ENCODE measurements around the gene PHF5A. TPM values are rescaled to one million over a fixed set of nuclear protein-coding genes. Genes with fewer than 3 reads are reported as not detected.

Gene PHF5A
- total RNA-seq, 1 donor from 2014 or later, result 88.9 TPM

- Mint-ChIP-seq H3K4me1 (peaks cover 14% of the 10 kb centered on the region), H3K27ac (ENCODE audit: unreplicated experiment) (peak overlapping the region; percentile 97), H3K36me3 (ENCODE audit: low read depth) (no peaks in the 10 kb centered on the region), H3K9me3 (no peaks in the 10 kb centered on the region), H3K27me3 (ENCODE audit: low read depth) (no peaks in the 10 kb centered on the region), H3K4me3 (no peak overlapping the region)
- no peak for DNase-seq (ENCODE audit: low read depth, low spot score)
- TF ChIP-seq, protein P1, sequence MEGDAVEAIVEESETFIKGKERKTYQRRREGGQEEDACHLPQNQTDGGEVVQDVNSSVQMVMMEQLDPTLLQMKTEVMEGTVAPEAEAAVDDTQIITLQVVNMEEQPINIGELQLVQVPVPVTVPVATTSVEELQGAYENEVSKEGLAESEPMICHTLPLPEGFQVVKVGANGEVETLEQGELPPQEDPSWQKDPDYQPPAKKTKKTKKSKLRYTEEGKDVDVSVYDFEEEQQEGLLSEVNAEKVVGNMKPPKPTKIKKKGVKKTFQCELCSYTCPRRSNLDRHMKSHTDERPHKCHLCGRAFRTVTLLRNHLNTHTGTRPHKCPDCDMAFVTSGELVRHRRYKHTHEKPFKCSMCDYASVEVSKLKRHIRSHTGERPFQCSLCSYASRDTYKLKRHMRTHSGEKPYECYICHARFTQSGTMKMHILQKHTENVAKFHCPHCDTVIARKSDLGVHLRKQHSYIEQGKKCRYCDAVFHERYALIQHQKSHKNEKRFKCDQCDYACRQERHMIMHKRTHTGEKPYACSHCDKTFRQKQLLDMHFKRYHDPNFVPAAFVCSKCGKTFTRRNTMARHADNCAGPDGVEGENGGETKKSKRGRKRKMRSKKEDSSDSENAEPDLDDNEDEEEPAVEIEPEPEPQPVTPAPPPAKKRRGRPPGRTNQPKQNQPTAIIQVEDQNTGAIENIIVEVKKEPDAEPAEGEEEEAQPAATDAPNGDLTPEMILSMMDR (conservative IDR thresholded peaks at IDR 0.05), result no peak
These were observed 44.1 kb upstream of the PHF5A start for GRCh38 chr22:41512421-41513194.

DNA sequence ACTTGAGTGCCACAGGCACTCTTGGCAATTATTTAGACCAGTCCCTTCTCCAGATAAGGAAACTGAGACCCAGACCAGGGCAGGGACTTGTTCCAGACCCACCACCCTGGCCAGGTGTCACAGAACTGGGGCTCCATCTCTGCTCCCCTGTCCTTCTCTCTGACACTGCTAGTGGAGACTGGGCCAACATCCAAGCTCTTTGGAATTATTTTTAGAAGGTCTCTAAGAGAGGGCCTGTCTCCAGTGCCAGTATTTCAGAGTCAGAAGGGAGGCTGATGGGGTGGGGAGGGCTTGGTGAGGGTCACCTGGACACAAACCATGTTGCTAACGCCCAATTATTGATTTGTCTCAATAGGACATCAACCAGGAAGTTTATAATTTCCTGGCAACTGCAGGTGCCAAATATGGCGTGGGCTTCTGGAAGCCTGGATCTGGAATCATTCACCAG, 43.1 kb upstream of the PHF5A start:
- Mint-ChIP-seq H3K27ac (ENCODE audit: unreplicated experiment) (no peak overlapping the region), H3K9me3 (no peaks in the 10 kb centered on the region), H3K4me1 (peaks cover 14% of the 10 kb centered on the region), H3K36me3 (ENCODE audit: low read depth) (no peaks in the 10 kb centered on the region), H3K4me3 (no peak overlapping the region), H3K27me3 (ENCODE audit: low read depth) (no peaks in the 10 kb centered on the region)
- DNase-seq (ENCODE audit: low read depth, low spot score), result no peak
- TF ChIP-seq, protein P1 (conservative IDR thresholded peaks at IDR 0.05), result no peak

- H3K36me3 Mint-ChIP-seq (ENCODE audit: low read depth), result no peaks in the 10 kb centered on the region
These were observed 40.3 kb upstream of the PHF5A start for GRCh38 chr22:41508770-41509170.

DNA sequence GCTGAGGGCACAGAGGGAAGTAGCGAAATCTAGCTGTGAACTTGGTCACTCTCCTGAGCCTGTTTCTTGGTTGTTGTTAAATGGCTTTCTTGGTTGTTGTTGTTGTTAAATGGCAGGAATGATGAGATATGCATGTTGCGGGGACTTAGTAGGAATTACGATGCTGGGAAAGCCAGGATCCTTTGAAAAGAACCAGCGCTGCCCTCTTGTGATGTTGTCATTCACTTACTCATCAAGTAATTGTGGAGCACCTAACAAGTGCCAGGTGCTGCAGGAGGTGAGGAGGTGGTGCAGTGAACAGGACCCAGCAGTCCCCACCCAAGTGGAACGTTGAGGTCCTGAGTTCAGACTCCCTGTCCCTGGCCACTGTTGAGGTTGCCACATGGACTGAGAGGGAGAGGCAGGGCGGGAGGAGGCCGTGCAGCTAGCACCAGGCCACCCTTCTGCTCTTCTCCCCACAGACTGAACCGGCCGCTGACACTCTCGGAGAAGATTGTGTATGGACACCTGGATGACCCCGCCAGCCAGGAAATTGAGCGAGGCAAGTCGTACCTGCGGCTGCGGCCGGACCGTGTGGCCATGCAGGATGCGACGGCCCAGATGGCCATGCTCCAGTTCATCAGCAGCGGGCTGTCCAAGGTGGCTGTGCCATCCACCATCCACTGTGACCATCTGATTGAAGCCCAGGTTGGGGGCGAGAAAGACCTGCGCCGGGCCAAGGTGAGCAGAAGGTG, 39.0 kb upstream of the PHF5A start:
- H3K9me3 Mint-ChIP-seq, result no peaks in the 10 kb centered on the region

More at GRCh38 chr22:41508770-41509170, 40.3 kb upstream of the PHF5A start:
- H3K4me1 Mint-ChIP-seq, result peaks cover 14% of the 10 kb centered on the region
- DNase-seq (ENCODE audit: low read depth, low spot score), result no peak
- H3K27me3 Mint-ChIP-seq (ENCODE audit: low read depth), result no peaks in the 10 kb centered on the region
- H3K27ac Mint-ChIP-seq (ENCODE audit: unreplicated experiment), result no peak overlapping the region
- TF ChIP-seq, protein P1 (conservative IDR thresholded peaks at IDR 0.05), result peak; percentile 28
- no peaks in the 10 kb centered on the region for H3K9me3 Mint-ChIP-seq
- no peak overlapping the region for H3K4me3 Mint-ChIP-seq

DNA sequence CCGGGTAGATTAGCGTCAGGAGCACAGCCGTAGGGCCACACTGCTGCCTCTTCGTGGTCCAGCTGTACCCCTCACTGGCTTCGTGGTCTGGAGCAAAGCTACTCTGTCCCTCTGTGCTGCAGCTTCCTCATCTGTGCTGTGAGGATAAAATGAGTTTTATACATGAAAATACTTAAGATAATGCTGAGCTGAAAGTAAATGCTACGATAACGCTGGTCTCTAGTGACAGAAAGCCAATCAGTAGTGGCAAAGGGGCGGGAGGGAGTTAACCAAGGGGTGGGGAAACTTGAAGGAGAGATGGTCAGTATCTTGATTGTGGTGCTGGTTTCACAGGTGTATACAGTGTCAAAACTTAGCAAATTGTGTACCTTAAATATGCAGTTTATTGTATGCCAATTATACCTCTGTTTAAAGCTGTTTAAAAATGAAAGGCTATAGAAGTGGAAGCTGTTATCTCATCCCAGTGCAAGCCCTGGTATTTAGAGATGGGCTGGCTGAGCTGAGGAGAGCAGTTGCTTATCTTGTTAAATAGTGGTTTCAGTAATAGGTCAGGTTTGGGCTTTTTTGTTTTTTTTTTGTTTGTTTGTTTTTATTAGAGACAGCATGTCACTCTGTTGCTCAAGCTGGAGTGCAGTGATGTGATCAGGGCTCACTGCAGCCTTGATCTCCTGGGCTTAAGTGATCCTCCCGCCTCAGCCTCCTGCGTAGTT, 37.2 kb upstream of the PHF5A start:
- no peaks in the 10 kb centered on the region for H3K36me3 Mint-ChIP-seq (ENCODE audit: low read depth)

More for the DNA sequence above, 39.0 kb upstream of the PHF5A start:
- TF ChIP-seq, protein P1 (conservative IDR thresholded peaks at IDR 0.05), result no peak
- Mint-ChIP-seq H3K4me1 (peaks cover 2% of the 10 kb centered on the region), H3K27ac (ENCODE audit: unreplicated experiment) (peak overlapping the region; percentile 87), H3K4me3 (no peak overlapping the region), H3K27me3 (ENCODE audit: low read depth) (no peaks in the 10 kb centered on the region), H3K36me3 (ENCODE audit: low read depth) (no peaks in the 10 kb centered on the region)
- DNase-seq (ENCODE audit: low read depth, low spot score), result no peak

More for the DNA sequence above, 37.2 kb upstream of the PHF5A start:
- H3K27ac Mint-ChIP-seq (ENCODE audit: unreplicated experiment), result no peak overlapping the region
- H3K4me1 Mint-ChIP-seq, result no peaks in the 10 kb centered on the region
- H3K9me3 Mint-ChIP-seq, result no peaks in the 10 kb centered on the region
- no peak for DNase-seq (ENCODE audit: low read depth, low spot score)
- TF ChIP-seq, protein P1 (conservative IDR thresholded peaks at IDR 0.05), result no peak
- H3K27me3 Mint-ChIP-seq (ENCODE audit: low read depth), result no peaks in the 10 kb centered on the region
- H3K4me3 Mint-ChIP-seq, result no peak overlapping the region
